Calu3 (cell line): ENCODE data around the gene SLC7A6. TPM values are rescaled to one million over a fixed set of nuclear protein-coding genes. Genes with fewer than 3 reads are reported as not detected.

Experiments used
- BruUV-seq: library from RNA; stranded (reverse); fragments of 400-500 nt; replicated peaks from 2 replicates; lab custom pipeline; 2021; lab: Mats Ljungman, UMichigan
- CTCF ChIA-PET: fragments of 300-600 bp; sonication (Branson Sonifier 250); formaldehyde crosslinking; loops from one replicate; lab custom pipeline; 2022; ENCODE audit warnings: antibody characterized with exemption; lab: Charles Lee
- DNase-seq: peaks from one replicate; pipeline ENCODE4 v3.0.0; 2022
- H3K27ac Mint-ChIP-seq: one replicate; pipeline ENCODE4 v1.8.0; 2022; ENCODE audit warnings: mixed read lengths; ENCODE audit not compliant: unreplicated experiment
- H3K27me3 Mint-ChIP-seq: one replicate; pipeline ENCODE4 v1.8.0; 2022; ENCODE audit warnings: mixed read lengths; ENCODE audit not compliant: unreplicated experiment
- H3K36me3 Mint-ChIP-seq: one replicate; pipeline ENCODE4 v1.8.0; 2022; ENCODE audit warnings: mild to moderate bottlenecking, moderate library complexity, mixed read lengths; ENCODE audit not compliant: insufficient read depth, unreplicated experiment
- H3K4me1 Mint-ChIP-seq: one replicate; pipeline ENCODE4 v1.8.0; 2022; ENCODE audit warnings: mild to moderate bottlenecking, low read depth, mixed read lengths; ENCODE audit not compliant: unreplicated experiment
- H3K4me3 Mint-ChIP-seq: one replicate; pipeline ENCODE4 v1.8.0; 2022; ENCODE audit warnings: mild to moderate bottlenecking, low read depth, moderate library complexity, mixed read lengths; ENCODE audit not compliant: unreplicated experiment
- H3K9me3 Mint-ChIP-seq: one replicate; pipeline ENCODE4 v1.8.0; 2022; ENCODE audit warnings: low read depth, mixed read lengths; ENCODE audit not compliant: unreplicated experiment
- CTCF ChIP-seq: fragments of 200-600 bp; IDR thresholded peaks from one replicate; pipeline ENCODE4 v1.8.0; 2022; ENCODE audit warnings: antibody characterized with exemption; ENCODE audit not compliant: unreplicated experiment
- intact Hi-C: fragments of 100-400 bp; cut with micrococcal nuclease; formaldehyde crosslinking; loops from one replicate; pipeline ENCODE4 v1.10.0; 2022; ENCODE audit not compliant: unreplicated experiment
- total RNA-seq: library from RNA; stranded (reverse); gene quantifications from 2 replicates; pipeline ENCODE4 v1.2.3, GENCODE V29; 2022

SLC7A6 gene
- total RNA-seq, 1 experiment from 2014 or later: 45.4 TPM

DNA sequence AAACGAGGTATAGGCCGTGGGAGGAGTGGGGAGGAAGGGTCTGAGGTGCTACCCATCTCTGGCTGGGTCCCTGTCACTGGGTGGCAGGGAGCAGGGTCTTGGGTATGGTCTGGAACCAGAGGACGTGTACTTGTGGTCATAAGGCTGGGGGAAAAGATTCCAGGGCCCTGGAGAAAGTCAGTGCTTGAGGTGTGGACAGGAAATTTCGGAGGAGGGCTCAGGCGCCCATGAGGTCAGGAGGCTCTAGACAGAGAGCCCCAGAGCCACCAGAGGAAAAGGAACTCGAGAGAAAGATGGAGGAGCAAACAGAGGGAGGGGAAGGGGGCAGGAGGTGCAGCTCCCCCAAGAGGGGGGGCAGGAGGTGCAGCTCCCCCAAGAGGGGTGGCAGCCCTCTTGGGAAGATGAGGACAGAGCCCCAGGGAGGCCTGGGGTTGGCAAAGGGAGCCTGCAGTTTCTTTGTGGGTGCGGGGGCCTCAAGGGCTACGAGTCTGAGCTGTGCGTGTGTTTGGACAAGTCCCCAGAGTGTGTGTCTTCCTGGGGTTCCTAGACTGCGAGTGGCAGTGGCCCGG, 683 bp upstream of the SLC7A6 start:
- no peak for DNase-seq
- TF ChIP-seq CTCF: no peak
- CTCF ChIA-PET: interaction anchor here (0.7 to 2.0 kb wide), 7 partner anchors 16 to 143 kb away, joined by 3 to 13 read pairs (median 4); partner anchors contain the start of genes PRMT7 and SLC7A6OS
- no peaks in the 10 kb centered on the region for H3K9me3 Mint-ChIP-seq
- intact Hi-C loops: no loop called here
- H3K27ac Mint-ChIP-seq: peak overlapping the region; percentile 92
- no peaks in the 10 kb centered on the region for H3K27me3 Mint-ChIP-seq
- H3K4me1 Mint-ChIP-seq: peaks cover 31% of the 10 kb centered on the region
- H3K36me3 Mint-ChIP-seq: peaks cover 30% of the 10 kb centered on the region
- peak overlapping the region; percentile 91 for H3K4me3 Mint-ChIP-seq
- BruUV-seq: no TSS peak

GRCh38 chr16:68265078-68265920, 973 bp downstream of the SLC7A6 start:
- intact Hi-C loops: loop anchor here (5.0 kb wide), 1 partner anchor 47 kb away; the partner anchor contains the start of genes PRMT7 and SLC7A6OS
- TF ChIP-seq CTCF: no peak
- Mint-ChIP-seq H3K27me3 (no peaks in the 10 kb centered on the region), H3K4me1 (peaks cover 38% of the 10 kb centered on the region), H3K9me3 (no peaks in the 10 kb centered on the region), H3K36me3 (peaks cover 33% of the 10 kb centered on the region), H3K27ac (peak overlapping the region; percentile 92), H3K4me3 (peak overlapping the region; percentile 91)
- CTCF ChIA-PET: interaction anchor here (0.6 to 2.0 kb wide), 2 partner anchors 19 to 45 kb away, joined by 4 to 13 read pairs; partner anchors contain the start of genes PRMT7 and SLC7A6OS
- peak; percentile 51 for DNase-seq
- no TSS peak for BruUV-seq

- CTCF ChIA-PET: no interaction called here
- H3K4me1 Mint-ChIP-seq: peaks cover 37% of the 10 kb centered on the region
- intact Hi-C loops: loop anchor here (5.0 kb wide), 1 partner anchor 44 kb away; the partner anchor contains the start of genes PRMT7 and SLC7A6OS
- no TSS peak for BruUV-seq
- DNase-seq: no peak
- no peaks in the 10 kb centered on the region for H3K27me3 Mint-ChIP-seq
- H3K4me3 Mint-ChIP-seq: no peak overlapping the region
- H3K36me3 Mint-ChIP-seq: peaks cover 33% of the 10 kb centered on the region
- no peak for TF ChIP-seq CTCF
- no peak overlapping the region for H3K27ac Mint-ChIP-seq
- no peaks in the 10 kb centered on the region for H3K9me3 Mint-ChIP-seq
Measured at GRCh38 chr16:68267612-68268405, 3.5 kb downstream of the SLC7A6 start.

DNA sequence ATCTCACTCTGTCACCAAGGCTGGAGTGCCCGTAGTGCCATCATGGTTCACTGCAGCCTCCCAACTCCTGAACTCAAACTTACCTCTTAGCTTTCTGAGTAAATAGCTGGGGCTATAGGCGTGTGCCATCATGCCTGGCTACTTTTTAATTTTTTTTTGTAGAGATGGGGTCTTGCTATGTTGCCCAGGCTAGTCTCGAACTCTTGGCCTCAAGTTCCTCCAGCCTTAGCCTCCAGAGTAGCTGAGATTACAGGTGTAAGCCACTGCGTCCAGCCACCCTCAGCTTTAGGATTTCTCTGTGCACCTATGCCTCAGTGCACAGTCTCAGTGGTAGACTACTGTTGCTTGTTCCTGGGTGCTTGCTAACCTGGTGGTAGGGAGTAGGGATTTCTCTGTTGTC, 5.5 kb downstream of the SLC7A6 start:
- CTCF ChIA-PET: interaction anchor here (0.7 to 0.9 kb wide), 2 partner anchors 10 to 21 kb away, joined by 4 to 6 read pairs; no protein-coding TSS in a partner anchor
- peaks cover 15% of the 10 kb centered on the region for H3K36me3 Mint-ChIP-seq
- no peak for TF ChIP-seq CTCF
- H3K9me3 Mint-ChIP-seq: no peaks in the 10 kb centered on the region
- intact Hi-C loops: loop anchor here (5.0 kb wide), 1 partner anchor 43 kb away; the partner anchor contains the start of genes PRMT7 and SLC7A6OS
- no peak overlapping the region for H3K4me3 Mint-ChIP-seq
- no peak overlapping the region for H3K27ac Mint-ChIP-seq
- H3K4me1 Mint-ChIP-seq: peaks cover 25% of the 10 kb centered on the region
- no TSS peak for BruUV-seq
- no peaks in the 10 kb centered on the region for H3K27me3 Mint-ChIP-seq
- no peak for DNase-seq
